SK-N-SH (cell line): Measurements from ENCODE around the gene ANXA1. TPM values are rescaled to one million over a fixed set of nuclear protein-coding genes. Genes with fewer than 3 reads are reported as not detected.

ENCODE experiments used
- CTCF ChIA-PET: fragments of 300-600, 350-600 bp; formaldehyde crosslinking; extraction: SDS; loops from one replicate; lab custom pipeline; 2021; lab: Yijun Ruan, JAX
- POLR2A ChIA-PET: fragments of 350-600 bp; sonication (Branson Sonifier 250); formaldehyde crosslinking; extraction: SDS; loops from one replicate; lab custom pipeline; 2020; ENCODE audit warnings: antibody characterized with exemption, inconsistent platforms; lab: Yijun Ruan, JAX
- DNase-seq: peaks from one replicate; pipeline ENCODE4 v3.0.0; 2012
- H2AFZ ChIP-seq: fragments of 200-600 bp; sonication (generic); 2 replicates; pipeline ENCODE4 v1.8.1; 2016; ENCODE audit warnings: antibody characterized with exemption, mild to moderate bottlenecking, low read depth
- H3F3A ChIP-seq: fragments of 200-600 bp; sonication (generic); replicated peaks from 2 replicates; pipeline ENCODE3; 2016; ENCODE audit warnings: antibody characterized with exemption, mild to moderate bottlenecking; ENCODE audit not compliant: insufficient read depth
- H3K27ac ChIP-seq, 2 experiments: fragments of 200-500 bp in 1 of 2; fragments of 200-600 bp in 1 of 2; sonication (Bioruptor generic) in 1 of 2; sonication (generic), shearing (Covaris generic) in 1 of 2; 2 replicates each; pipeline versions ENCODE4 v1.5.1 to v1.6.1; 2014 to 2016; ENCODE audit warnings: low read depth in 2 of 2, inconsistent platforms in 1 of 2, low read length in 1 of 2, mild to moderate bottlenecking in 1 of 2, mixed read lengths in 1 of 2
- H3K27me3 ChIP-seq: fragments of 200-600 bp; sonication (generic), shearing (Covaris generic); 2 replicates; pipeline ENCODE4 v1.6.1; 2016; ENCODE audit warnings: mixed run types; ENCODE audit not compliant: insufficient read depth
- H3K36me3 ChIP-seq, 2 experiments: fragments of 200-500 bp in 1 of 2; fragments of 200-600 bp in 1 of 2; sonication (Bioruptor generic) in 1 of 2; sonication (generic) in 1 of 2; replicated peaks in 1 of 2; 2 replicates each; pipeline versions ENCODE3 to v1.5.1; 2014 to 2016; ENCODE audit warnings: low read length in 1 of 2, mild to moderate bottlenecking in 1 of 2; ENCODE audit not compliant: insufficient read depth in 2 of 2, control insufficient read depth in 1 of 2
- H3K4me1 ChIP-seq, 2 experiments: fragments of 200-500 bp in 1 of 2; fragments of 200-600 bp in 1 of 2; sonication (Bioruptor generic) in 1 of 2; sonication (generic), shearing (Covaris generic) in 1 of 2; 2 replicates each; pipeline versions ENCODE4 v1.5.1 to v1.6.1; 2014 to 2016; ENCODE audit warnings: low read depth in 1 of 2, low read length in 1 of 2, mixed run types in 1 of 2; ENCODE audit not compliant: insufficient read depth in 2 of 2, control insufficient read depth in 1 of 2
- H3K4me2 ChIP-seq: fragments of 200-600 bp; sonication (generic), shearing (Covaris generic); 2 replicates; pipeline ENCODE4 v1.6.1; 2017; ENCODE audit warnings: mixed run types
- H3K4me3 ChIP-seq, 2 experiments: fragments of 200-500 bp in 1 of 2; fragments of 200-600 bp in 1 of 2; sonication (Bioruptor generic) in 1 of 2; sonication (generic), shearing (Covaris generic) in 1 of 2; 2 replicates each; pipeline versions ENCODE4 v1.5.1 to v1.8.1; 2014 to 2016; ENCODE audit warnings: low read depth in 2 of 2, inconsistent platforms in 1 of 2, low read length in 1 of 2, mild to moderate bottlenecking in 1 of 2, mixed read lengths in 1 of 2, moderate library complexity in 1 of 2
- H3K79me2 ChIP-seq: fragments of 200-600 bp; sonication (generic); 2 replicates; pipeline ENCODE4 v1.8.1; 2017; ENCODE audit warnings: mild to moderate bottlenecking; ENCODE audit not compliant: insufficient read depth
- H3K9ac ChIP-seq: fragments of 200-600 bp; sonication (generic); 2 replicates; pipeline ENCODE4 v1.6.1; 2017; ENCODE audit warnings: mixed run types
- H3K9me2 ChIP-seq: fragments of 200-600 bp; sonication (generic); 2 replicates; pipeline ENCODE4 v1.6.1; 2017; ENCODE audit warnings: mixed run types
- H3K9me3 ChIP-seq: fragments of 200-600 bp; sonication (generic); 2 replicates; pipeline ENCODE4 v1.6.1; 2017; ENCODE audit warnings: mixed run types, mild to moderate bottlenecking, moderate library complexity
- H4K20me1 ChIP-seq: fragments of 200-600 bp; sonication (generic); 2 replicates; pipeline ENCODE4 v1.6.1; 2017; ENCODE audit warnings: mild to moderate bottlenecking, mixed run types; ENCODE audit not compliant: insufficient read depth
- CHD2 ChIP-seq: fragments of 150-350 bp; IDR thresholded peaks from 2 replicates; pipeline ENCODE4 v1.6.1; 2018; ENCODE audit warnings: low read length; ENCODE audit not compliant: partially characterized antibody
- ELF1 ChIP-seq: IDR thresholded peaks from 2 replicates; pipeline ENCODE4 v1.4.0; 2012
- EP300 ChIP-seq, 2 experiments: IDR thresholded peaks; 2 replicates each; pipeline versions ENCODE4 v1.4.0 to v1.6.1; 2012; ENCODE audit warnings: borderline replicate concordance in 1 of 2, low read depth in 1 of 2, low read length in 1 of 2
- FOXJ3 ChIP-seq: sonication (generic); formaldehyde crosslinking; IDR thresholded peaks from 2 replicates; pipeline ENCODE4 v1.5.1; 2020; ENCODE audit warnings: mild to moderate bottlenecking, missing genetic modification reagents
- FOXM1 ChIP-seq: IDR thresholded peaks from 2 replicates; pipeline ENCODE4 v1.4.0; 2012; ENCODE audit warnings: low read depth, mild to moderate bottlenecking
- GABPA ChIP-seq: IDR thresholded peaks from 2 replicates; pipeline ENCODE4 v1.4.0; 2012; ENCODE audit warnings: low read depth, mild to moderate bottlenecking
- GATA2 ChIP-seq: sonication (generic); formaldehyde crosslinking; IDR thresholded peaks from 2 replicates; pipeline ENCODE4 v1.5.0; 2020; ENCODE audit warnings: mild to moderate bottlenecking, missing genetic modification reagents
- IRF3 ChIP-seq: fragments of 150-350 bp; IDR thresholded peaks from 2 replicates; pipeline ENCODE4 v1.6.1; 2016; ENCODE audit warnings: mild to moderate bottlenecking, low read depth, low read length
- JUND ChIP-seq: IDR thresholded peaks from 2 replicates; pipeline ENCODE4 v1.4.0; 2012
- MEF2A ChIP-seq: IDR thresholded peaks from 2 replicates; pipeline ENCODE4 v1.4.0; 2012; ENCODE audit warnings: low read depth, borderline replicate concordance
- MXI1 ChIP-seq: IDR thresholded peaks from 2 replicates; pipeline ENCODE4 v1.6.1; 2012; ENCODE audit warnings: mild to moderate bottlenecking, low read depth, low read length, improper control_type of control experiment
- NFIC ChIP-seq: IDR thresholded peaks from 2 replicates; pipeline ENCODE4 v1.4.0; 2012; ENCODE audit warnings: borderline replicate concordance
- NRF1 ChIP-seq: IDR thresholded peaks from 2 replicates; pipeline ENCODE4 v1.6.1; 2012; ENCODE audit warnings: low read depth, mild to moderate bottlenecking, low read length
- POLR2AphosphoS5 ChIP-seq: IDR thresholded peaks from 2 replicates; pipeline ENCODE4 v1.6.1; 2012; ENCODE audit warnings: low read depth, low read length
- RAD21 ChIP-seq: IDR thresholded peaks from 2 replicates; pipeline ENCODE4 v1.6.1; 2012; ENCODE audit warnings: mild to moderate bottlenecking, low read length
- RCOR1 ChIP-seq: fragments of 150-350 bp; IDR thresholded peaks from 2 replicates; pipeline ENCODE4 v1.6.1; 2017; ENCODE audit warnings: antibody characterized with exemption, low read length
- RFX5 ChIP-seq: IDR thresholded peaks from 2 replicates; pipeline ENCODE4 v1.6.1; 2012; ENCODE audit warnings: mild to moderate bottlenecking, improper control_type of control experiment, low read length
- RXRA ChIP-seq: IDR thresholded peaks from 2 replicates; pipeline ENCODE4 v1.4.0; 2012; ENCODE audit warnings: low read depth, mild to moderate bottlenecking, borderline replicate concordance
- SIN3A ChIP-seq: IDR thresholded peaks from 2 replicates; pipeline ENCODE4 v1.6.1; 2012; ENCODE audit warnings: low read depth, mild to moderate bottlenecking, low read length, moderate library complexity, borderline replicate concordance
- SMC3 ChIP-seq: IDR thresholded peaks from 2 replicates; pipeline ENCODE4 v1.6.1; 2012; ENCODE audit warnings: low read depth, low read length, improper control_type of control experiment
- TCF12 ChIP-seq: IDR thresholded peaks from 2 replicates; pipeline ENCODE4 v1.4.0; 2012
- TEAD4 ChIP-seq: IDR thresholded peaks from 2 replicates; pipeline ENCODE4 v1.4.0; 2012; ENCODE audit warnings: mild to moderate bottlenecking, borderline replicate concordance; ENCODE audit not compliant: insufficient read depth
- USF2 ChIP-seq: fragments of 150-350 bp; IDR thresholded peaks from 2 replicates; pipeline ENCODE4 v1.6.1; 2017; ENCODE audit warnings: antibody characterized with exemption, low read length, low read depth, borderline replicate concordance
- YY1 ChIP-seq: IDR thresholded peaks from 2 replicates; pipeline ENCODE4 v1.4.0; 2012; ENCODE audit warnings: low read depth, mild to moderate bottlenecking
- polyA plus RNA-seq, 3 experiments: library from polyadenylated mRNA; depleted of rRNA; stranded (reverse); fragments of >200 nt; gene quantifications; 2 replicates each; pipeline ENCODE4 v1.2.3, GENCODE V29; 2012
- TF ChIP-seq, protein P1 (sequence below): IDR thresholded peaks from 2 replicates; pipeline ENCODE4 v1.4.0; 2012; ENCODE audit warnings: low read depth, borderline replicate concordance
- TF ChIP-seq, protein P2 (sequence below): fragments of 200-600 bp; sonication (generic); IDR thresholded peaks from 2 replicates; pipeline ENCODE4 v1.6.1; 2017; ENCODE audit warnings: antibody characterized with exemption, mild to moderate bottlenecking, moderate library complexity
- TF ChIP-seq, protein P3 (sequence below): IDR thresholded peaks from 2 replicates; pipeline ENCODE4 v1.4.0; 2012; ENCODE audit warnings: low read depth

The ANXA1 gene
- polyA plus RNA-seq, 1 of the 3 experiments (the other 2 are of a cell fraction): 443 TPM

DNA sequence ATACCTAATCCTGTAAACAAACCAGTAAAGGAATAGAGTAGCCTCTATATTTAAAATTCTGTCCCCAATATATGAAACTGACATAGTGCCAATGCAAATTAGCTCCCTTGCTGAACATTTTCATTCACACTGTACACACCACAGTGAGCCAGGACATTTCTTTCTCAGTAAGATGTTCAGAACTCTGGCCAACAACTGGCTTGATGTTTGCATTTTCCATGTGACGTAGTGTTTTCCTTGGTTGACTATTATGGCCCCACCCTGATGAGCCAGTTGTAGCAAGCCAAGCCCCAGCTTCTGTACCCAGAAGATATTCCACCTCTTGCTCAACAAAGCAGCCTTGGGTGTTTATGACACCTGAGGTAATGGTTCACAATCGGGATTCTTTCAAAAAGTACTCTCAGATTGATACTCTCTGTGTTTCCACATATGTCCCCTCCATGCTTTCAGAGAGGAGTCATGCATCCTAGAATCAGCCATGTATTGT is 17.7 kb upstream of the ANXA1 start (continued):
- TF ChIP-seq USF2: no peak
- TF ChIP-seq FOXJ3: no peak

DNA sequence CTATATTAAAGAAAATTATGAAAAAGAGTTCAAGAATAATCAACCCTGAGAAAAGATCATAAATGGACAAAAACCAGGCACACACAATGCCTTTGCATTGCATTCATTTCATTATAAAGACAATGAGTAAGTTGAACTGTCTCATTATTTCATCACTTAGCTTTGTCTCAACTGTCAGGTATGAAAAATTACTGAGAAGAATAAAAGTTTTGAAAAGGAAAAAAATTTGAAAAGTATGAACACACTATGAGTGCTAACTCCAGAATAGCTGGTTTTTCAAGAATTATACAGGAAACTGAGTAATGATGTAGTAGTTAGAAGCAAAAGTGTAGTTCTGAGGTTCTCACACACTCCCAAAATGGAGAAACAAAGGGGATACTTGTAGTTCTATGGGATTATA is 16.3 kb upstream of the ANXA1 start:
- Histone ChIP-seq H3K9me2 (no peaks in the 10 kb centered on the region), H3K27me3 (no peaks in the 10 kb centered on the region), H3K79me2 (no peaks in the 10 kb centered on the region), H3K36me3 (no peaks in the 10 kb centered on the region), H2AFZ (no peak overlapping the region), H4K20me1 (no peaks in the 10 kb centered on the region), H3K9me3 (no peaks in the 10 kb centered on the region), H3K4me2 (no peak overlapping the region), H3K4me1 (peaks cover 0 to 33% of the 10 kb centered on the region in 2 experiments; a peak in 3 of 4 replicates), H3K27ac (peak overlapping the region in 1 of 2 experiments; percentile 40; a peak in 2 of 4 replicates), H3K9ac (peak overlapping the region; percentile 1; the same call in 1 of the 2 replicates), H3F3A (peaks cover 39% of the 10 kb centered on the region), H3K4me3 (no peak overlapping the region)
- CTCF ChIA-PET: no interaction called here
- no peak for DNase-seq
- POLR2A ChIA-PET: no interaction called here
- TF ChIP-seq CHD2 (no peak), SIN3A (no peak), USF2 (no peak), FOXJ3 (no peak), YY1 (no peak), NFIC (no peak), TEAD4 (no peak), GATA2 (CRISPR knock-in tag) (no peak), NRF1 (no peak), MXI1 (no peak), FOXM1 (no peak), MEF2A (no peak), GABPA (no peak), RAD21 (no peak), JUND (peak; percentile 37; the same call in 1 of the 2 replicates), RFX5 (no peak), RXRA (no peak), RCOR1 (no peak), POLR2AphosphoS5 (no peak), EP300 (IDR thresholded peaks at IDR 0.05; ENCODE audit: borderline replicate concordance in 1 of 2, low read depth in 1 of 2, low read length in 1 of 2) (peak in 1 of 2 experiments; percentile 52; a peak in 1 of 4 replicates), TCF12 (peak; percentile 75), IRF3 (no peak), SMC3 (no peak), ELF1 (no peak)
- TF ChIP-seq, protein P1, sequence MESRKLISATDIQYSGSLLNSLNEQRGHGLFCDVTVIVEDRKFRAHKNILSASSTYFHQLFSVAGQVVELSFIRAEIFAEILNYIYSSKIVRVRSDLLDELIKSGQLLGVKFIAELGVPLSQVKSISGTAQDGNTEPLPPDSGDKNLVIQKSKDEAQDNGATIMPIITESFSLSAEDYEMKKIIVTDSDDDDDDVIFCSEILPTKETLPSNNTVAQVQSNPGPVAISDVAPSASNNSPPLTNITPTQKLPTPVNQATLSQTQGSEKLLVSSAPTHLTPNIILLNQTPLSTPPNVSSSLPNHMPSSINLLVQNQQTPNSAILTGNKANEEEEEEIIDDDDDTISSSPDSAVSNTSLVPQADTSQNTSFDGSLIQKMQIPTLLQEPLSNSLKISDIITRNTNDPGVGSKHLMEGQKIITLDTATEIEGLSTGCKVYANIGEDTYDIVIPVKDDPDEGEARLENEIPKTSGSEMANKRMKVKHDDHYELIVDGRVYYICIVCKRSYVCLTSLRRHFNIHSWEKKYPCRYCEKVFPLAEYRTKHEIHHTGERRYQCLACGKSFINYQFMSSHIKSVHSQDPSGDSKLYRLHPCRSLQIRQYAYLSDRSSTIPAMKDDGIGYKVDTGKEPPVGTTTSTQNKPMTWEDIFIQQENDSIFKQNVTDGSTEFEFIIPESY: no peak
- TF ChIP-seq, protein P2, sequence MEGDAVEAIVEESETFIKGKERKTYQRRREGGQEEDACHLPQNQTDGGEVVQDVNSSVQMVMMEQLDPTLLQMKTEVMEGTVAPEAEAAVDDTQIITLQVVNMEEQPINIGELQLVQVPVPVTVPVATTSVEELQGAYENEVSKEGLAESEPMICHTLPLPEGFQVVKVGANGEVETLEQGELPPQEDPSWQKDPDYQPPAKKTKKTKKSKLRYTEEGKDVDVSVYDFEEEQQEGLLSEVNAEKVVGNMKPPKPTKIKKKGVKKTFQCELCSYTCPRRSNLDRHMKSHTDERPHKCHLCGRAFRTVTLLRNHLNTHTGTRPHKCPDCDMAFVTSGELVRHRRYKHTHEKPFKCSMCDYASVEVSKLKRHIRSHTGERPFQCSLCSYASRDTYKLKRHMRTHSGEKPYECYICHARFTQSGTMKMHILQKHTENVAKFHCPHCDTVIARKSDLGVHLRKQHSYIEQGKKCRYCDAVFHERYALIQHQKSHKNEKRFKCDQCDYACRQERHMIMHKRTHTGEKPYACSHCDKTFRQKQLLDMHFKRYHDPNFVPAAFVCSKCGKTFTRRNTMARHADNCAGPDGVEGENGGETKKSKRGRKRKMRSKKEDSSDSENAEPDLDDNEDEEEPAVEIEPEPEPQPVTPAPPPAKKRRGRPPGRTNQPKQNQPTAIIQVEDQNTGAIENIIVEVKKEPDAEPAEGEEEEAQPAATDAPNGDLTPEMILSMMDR: no peak
- TF ChIP-seq, protein P3, sequence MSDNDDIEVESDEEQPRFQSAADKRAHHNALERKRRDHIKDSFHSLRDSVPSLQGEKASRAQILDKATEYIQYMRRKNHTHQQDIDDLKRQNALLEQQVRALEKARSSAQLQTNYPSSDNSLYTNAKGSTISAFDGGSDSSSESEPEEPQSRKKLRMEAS: no peak
